Hematopoietic multipotent progenitor cell treated with erythropoietin and hydrocortisone succinate and interleukin-3 and kit ligand, for 6 days (in vitro differentiated cells): ENCODE results near the gene ZNF787.
"Not testable (repeated sequence)": the region's sequence is repeated elsewhere in the genome, so short reads cannot be mapped to it uniquely, and the experiment has no call there.

Experiments
- DNase-seq: peaks from one replicate; pipeline ENCODE4 v3.0.0-alpha.2; 2015

The ZNF787 gene

GRCh38 chr19:56119582-56119978, 1.5 kb downstream of the ZNF787 start:
- DNase-seq, result peak; percentile 62

GRCh38 chr19:56118666-56119581, 2.2 kb downstream of the ZNF787 start:
- no peak for DNase-seq

- no peak for DNase-seq
These were observed 3.2 kb downstream of the ZNF787 start for GRCh38 chr19:56117889-56118288.

DNA sequence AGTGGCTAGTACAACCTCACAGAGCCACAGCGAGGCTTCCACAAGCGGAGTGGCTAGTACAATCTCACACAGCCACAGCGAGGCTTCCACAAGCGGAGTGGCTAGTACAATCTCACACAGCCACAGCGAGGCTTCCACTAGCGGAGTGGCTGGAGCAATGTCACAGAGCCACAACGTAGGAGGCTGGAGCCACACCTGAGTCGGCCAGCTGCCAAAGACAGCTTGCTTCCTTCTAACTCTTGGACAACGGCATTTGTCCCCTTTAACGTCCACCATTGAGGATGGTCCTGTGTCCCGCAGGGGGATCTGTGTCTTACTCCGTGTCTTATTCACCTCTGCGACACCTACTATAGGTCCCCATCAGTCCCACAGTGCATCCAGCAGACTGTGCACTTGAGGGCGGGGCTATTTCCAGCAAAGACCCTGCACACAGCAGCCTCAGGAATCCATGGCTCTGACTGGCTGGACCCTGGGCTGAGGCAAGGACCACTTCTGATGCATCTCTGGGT, 3.7 kb downstream of the ZNF787 start:
- DNase-seq, result no peak

- no peak for DNase-seq
These were observed 4.5 kb downstream of the ZNF787 start for GRCh38 chr19:56116606-56117005.

DNA sequence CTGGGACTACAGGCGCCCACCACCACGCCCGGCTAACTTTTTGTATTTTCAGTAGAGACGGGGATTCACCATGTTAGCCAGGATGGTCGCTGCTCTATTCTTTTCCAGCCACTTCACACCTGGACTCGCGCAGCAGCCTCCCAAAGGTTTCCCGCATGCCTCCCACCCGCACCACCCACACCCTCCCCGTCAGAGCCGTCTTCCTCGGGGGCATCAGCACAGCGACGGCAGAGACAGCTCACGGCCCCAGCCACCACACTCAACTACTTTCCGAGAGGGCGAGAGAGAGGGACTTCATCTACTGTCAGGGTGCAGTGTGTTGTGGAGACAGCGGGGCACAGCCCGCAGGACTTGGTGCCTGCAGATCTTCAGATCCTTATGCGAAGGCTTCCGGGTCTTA, 5.6 kb downstream of the ZNF787 start:
- no peak for DNase-seq

- DNase-seq, result no peak
These were observed 6.4 kb downstream of the ZNF787 start for GRCh38 chr19:56114778-56115110.

- DNase-seq, result no peak
These were observed 6.9 kb downstream of the ZNF787 start for GRCh38 chr19:56114051-56114777.

DNA sequence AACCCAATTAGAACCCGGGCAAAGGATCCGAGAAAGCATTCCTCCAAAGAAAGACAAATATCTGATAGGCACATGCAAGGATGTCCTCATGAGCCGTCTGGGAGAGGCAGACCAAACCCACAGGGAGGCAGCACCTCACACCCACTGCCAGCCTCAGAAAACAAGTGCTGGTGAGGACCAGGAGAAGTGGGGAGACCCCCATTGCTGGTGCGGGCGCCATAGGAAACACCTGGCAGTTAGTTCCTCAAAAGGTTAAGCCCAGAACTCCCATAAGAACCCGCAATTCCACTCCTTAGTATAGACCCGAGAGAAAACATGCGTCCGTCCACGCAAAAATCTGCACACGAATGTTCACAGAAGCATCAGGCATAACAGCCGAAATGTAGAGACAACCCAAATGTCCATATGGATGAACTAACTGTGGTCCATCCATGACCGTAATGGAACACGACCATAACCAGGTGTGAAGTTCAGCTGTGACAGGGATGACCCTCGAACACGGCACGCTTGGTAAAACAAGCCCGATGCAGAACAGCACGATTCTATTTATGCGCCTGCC, 7.9 kb downstream of the ZNF787 start:
- peak; percentile 29 for DNase-seq

DNA sequence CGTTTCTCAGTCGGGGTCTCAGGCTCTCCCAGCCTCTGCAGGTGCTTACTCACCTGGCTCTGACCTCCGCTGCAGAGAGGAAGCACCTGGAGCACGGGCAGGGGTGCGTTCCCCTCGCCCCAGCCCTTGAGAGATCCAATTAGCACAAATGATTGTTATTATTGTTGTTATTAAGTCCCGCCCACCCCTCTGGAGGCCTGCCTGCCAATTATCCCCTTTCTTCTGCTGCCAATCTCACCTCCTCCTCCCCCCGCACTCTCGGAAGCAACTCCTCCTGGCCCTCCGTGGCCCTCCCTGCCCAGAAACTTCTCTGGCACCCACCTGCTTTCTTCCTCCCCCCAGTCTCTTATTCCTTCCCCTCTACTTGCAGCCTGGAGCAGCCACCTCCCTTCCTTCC, 8.8 kb downstream of the ZNF787 start:
- no peak for DNase-seq

- DNase-seq, result peak; percentile 70
These were observed 9.3 kb downstream of the ZNF787 start for GRCh38 chr19:56111601-56112312.

DNA sequence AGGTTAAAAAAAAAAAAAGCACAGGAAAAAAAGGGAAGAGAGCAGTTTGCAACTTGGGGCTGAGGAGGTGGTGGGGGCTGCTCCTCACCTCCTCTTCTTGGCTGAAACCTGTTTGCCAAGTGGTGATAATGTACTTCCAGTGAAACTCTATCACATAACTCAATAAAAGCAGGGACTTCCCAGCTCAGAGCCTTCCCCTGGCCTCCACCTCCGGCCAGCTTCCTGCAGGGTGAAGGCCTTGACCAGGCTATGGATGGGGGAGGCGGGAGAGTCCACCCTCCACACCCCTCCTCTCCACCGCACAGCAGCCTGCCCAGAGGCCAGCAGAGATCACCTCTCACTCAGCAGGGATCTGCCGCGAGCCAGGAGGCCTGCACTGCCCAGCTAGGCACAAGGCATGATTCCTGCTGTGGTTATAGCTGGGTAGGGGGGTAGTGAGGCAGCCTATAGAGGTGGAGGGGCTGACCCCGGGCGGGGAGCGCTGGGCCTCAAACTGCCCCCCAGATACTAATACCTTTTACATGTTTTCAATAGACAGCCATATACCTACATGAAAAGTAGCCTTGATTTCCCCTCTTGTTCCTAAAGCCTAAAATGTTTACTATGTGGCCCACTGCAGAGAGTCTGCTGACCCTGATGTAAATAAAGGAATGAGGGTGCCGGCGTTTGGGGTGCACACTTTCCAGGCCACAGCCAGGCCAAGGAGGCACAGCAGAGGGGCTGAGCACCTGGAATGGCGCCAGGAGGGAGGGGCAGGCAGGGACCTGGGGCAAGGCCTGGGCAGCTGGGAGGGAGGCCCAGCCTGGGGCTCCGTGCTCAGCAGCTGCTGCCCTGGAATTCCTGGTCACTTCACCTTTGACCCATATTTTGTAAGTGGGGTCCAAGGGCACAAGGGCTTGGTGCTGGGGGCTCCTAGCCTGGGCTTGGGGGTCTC, 10.3 kb downstream of the ZNF787 start:
- DNase-seq, result no peak

- DNase-seq, result peak; percentile 62
These were observed 11.9 kb downstream of the ZNF787 start for GRCh38 chr19:56109226-56109625.

DNA sequence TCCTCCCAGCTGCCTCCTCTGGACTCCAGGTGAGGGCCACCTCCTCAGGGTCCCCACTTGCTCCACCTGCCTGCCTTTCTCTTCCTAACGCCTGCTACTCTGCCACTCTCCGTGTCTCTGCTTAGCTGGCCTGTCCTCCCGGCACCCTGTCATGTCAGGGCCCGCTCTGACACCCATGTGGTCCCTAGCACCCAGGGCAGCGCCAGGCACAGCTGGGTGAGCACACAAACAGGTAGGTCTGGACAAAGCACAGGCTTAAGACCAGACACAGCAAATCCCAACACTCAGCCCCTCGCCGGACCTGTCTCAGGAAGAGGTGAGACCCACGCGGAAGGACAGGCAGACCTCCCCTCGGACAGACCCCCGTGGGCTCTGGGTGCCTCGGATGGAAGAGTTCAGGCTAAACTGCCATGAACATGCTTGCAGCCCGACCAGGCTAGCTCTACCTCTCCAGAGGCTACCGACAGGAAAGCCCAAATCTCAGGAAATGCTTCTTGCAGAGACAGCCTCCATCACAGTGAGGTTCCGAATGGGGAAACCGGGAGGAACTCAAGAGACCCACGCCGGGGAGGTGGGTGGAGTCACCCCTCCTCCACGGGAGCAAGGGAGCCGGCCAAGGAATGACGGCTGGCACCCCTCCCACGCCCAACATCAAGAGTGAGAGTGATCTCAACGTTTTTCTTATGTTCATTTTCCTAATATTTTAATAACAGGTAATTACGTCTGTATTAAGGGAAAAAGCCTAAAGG, 12.5 kb downstream of the ZNF787 start:
- DNase-seq, result no peak

- no peak for DNase-seq
These were observed 13.3 kb downstream of the ZNF787 start for GRCh38 chr19:56107626-56108351.

DNA sequence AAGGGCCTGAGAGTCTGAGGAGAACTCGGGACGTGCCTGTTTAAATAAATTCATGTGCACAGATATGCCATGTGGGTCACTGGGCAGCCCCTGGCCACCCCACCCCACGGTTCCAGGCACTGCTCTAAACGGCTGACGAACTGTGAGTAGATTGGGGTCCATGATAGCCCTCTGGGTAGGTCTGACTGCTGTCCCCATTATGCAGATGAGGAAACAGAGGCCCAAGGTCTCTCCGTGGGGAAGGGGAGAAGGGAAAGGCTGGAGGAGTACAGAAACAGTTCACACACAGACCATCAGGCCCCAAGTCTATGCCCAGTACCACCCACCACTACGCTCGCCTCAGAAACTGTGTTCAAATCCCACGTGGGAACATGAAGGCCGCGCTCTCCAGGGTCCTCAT, 14.1 kb downstream of the ZNF787 start:
- DNase-seq, result no peak

- DNase-seq, result no peak
These were observed 14.7 kb downstream of the ZNF787 start for GRCh38 chr19:56106397-56106849.

- DNase-seq, result not testable (repeated sequence)
These were observed 15.2 kb downstream of the ZNF787 start for GRCh38 chr19:56105831-56106396.

GRCh38 chr19:56105090-56105701, 15.9 kb downstream of the ZNF787 start:
- peak; percentile 86 for DNase-seq
